GM21423 (cell line): ENCODE data around the gene FBLN2.

Experiments
- ATAC-seq: cut with Tn5 transposase; IDR thresholded peaks from one replicate; pipeline ENCODE4 v1.9.1; 2021; ENCODE audit warnings: mild to moderate bottlenecking, moderate library complexity; ENCODE audit not compliant: unreplicated experiment

The FBLN2 gene

GRCh38 chr3:13596426-13597205 lies 47.7 kb downstream of the FBLN2 start:
- no peak for ATAC-seq

DNA sequence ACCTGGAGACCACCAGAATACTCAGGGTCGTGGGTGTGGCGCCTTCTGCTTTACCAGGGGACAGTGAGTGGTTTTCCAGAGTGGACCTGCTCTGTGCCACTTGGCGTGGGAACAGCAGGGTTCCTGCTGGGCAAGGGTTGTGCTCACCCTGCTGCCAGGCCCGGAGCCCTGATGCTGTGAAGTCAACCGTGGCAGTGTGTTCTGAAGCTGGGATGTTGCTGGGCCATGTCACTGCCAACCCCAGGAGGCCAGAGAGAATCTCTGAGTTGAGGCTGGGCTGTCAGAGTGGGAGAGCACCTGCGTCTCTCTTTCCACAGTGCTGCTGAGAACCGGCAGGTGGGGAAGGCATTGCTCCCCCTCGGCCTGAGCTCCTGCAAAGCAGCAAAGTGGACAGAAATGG lies 48.7 kb downstream of the FBLN2 start:
- no peak for ATAC-seq

- ATAC-seq = no peak
Observed at GRCh38 chr3:13598201-13598600, 49.3 kb downstream of the FBLN2 start.

DNA sequence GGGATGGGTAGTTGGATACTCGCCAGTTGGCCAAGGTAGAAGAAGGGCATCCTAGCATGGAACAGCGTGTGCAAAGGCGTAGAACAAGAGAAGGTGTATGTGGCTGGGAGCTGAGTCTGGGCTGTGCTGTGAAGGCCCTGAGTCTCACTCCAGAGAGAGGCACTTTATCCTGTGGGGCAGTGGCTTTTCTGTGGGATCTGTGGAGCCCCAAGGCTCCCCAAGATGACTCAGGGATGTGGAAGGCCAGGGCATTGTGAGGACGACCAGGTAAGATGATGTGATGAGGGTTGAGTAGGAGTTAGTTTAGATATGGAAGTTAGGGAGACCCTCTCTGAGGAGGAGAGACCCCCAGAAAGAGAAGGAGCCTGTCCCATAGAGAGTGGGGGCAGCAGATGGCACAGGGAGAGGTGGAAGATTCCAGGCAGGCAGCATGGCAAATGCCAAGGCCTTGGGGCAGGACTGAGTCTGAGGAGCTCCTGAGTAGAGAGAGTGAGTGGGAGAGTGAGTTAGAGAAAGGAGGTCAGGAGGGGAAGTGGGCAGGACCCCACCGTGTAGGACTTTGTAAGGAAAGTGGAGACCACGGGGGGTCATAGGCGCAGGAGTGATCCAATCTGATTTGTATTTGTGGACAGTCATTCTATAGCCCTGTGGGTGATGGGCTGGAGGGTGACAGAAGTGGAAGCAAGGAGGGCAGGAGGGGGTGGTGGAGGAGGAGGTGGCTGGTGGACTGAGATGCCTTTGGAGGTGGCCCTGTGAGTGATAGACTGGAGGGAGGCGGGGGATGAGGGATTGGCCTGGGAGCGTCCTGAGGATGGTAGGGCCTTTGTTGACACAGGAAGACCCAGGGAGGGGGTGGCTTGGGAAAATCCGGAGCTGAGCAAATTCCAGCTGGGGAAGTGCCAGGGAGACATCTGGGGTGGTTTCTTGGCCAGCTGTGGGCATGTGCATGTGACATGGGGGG lies 50.3 kb downstream of the FBLN2 start:
- ATAC-seq = no peak

DNA sequence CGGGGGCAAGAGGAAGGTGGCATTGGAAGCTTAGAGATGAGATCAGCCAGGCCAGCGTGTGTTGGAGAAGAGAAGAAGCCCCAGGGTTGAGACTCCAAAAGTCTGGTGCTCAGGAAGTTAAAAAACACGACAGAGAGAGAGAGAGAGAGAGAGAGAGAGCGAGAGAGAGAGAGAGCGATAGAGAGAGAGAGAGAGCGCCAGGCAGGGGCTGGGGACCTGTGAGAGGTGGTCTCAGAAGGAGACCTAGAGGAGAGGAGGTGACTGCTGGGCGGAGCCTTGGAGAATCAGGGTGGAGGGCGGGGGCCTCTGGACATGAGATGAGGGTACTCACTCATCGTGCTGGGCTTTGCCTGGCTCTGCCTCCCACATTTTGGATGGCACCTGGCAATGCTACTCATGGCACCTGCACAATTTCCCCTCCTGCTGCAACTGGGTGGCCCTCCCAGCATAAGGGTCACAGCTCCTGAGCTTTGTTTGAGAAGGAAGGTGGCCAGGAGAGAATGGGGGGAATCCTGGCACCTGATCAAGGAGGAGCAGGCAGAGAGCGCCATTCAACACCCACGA lies 51.0 kb downstream of the FBLN2 start:
- no peak for ATAC-seq

DNA sequence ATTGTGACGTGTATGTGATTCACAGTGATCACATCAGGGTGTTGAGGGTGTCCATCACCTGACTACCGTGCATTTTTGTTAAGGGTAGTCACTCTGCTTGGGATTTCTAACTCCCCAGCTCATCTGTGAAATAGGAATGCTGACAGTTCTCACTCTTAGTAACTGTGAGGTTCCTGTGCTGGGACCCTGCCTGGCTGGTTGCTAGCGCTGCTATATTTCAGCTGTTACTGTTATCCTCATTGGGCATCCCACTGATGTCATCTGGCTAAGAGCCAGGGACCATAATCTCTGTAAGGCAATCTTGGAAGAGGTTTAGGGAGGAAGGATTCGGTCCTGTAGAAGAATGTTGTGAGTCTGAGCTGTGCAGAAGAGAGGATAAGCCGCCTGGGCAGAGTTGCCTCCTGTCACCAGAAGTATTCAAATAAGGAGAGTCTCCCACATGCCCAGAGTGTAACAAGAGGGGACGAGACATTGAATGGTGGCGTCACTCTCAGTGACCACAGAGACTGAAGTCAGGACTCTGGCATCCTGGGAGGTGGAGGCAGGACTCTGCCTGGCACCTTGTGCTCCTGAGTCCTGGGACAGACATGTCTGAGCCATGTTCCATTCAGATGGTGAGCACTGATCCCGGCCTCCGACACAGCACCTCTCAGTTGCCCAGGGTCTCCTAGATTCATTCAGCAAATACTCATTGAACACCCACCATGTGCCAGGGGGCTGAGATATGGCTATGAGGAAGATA lies 52.2 kb downstream of the FBLN2 start:
- ATAC-seq = no peak

- ATAC-seq = no peak
Observed at GRCh38 chr3:13601692-13602080, 52.8 kb downstream of the FBLN2 start.

- ATAC-seq = no peak
Observed at GRCh38 chr3:13605555-13605954, 56.6 kb downstream of the FBLN2 start.

DNA sequence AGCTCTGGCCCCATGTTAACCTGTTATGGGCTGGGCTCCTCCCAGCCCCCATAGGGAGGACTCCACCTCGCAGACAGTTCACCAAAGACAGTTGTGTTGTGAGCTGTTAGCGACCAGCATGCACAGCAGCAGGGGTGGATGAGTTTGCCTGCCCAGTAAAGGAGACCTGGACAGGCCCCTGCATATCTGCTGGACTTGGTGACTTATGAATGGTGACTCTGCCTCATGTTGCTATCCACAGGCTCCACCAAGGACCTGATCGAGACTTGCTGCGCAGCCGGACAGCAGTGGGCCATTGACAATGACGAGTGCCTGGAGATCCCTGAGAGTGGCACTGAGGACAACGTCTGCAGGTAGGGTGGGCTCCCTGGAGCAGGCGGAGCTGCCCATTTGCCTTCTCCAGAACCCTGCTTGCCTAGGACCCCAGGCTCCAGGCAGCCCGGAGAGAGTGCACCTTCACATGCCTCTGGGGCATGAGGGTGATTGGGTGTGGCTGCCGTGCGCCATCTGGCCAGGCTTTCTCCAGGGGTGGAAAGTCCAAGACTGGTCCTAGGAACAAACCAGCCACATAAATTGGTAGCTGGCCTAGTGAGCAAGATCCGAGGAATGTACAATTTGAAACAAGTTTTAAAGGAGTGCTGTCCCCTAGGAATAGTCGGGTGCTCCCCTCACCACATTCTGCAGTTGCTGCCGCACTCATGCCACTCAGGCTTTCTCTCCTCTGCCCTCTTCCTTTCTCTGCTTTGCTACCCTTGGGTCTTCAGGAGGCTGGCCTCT lies 59.1 kb downstream of the FBLN2 start:
- ATAC-seq = no peak

DNA sequence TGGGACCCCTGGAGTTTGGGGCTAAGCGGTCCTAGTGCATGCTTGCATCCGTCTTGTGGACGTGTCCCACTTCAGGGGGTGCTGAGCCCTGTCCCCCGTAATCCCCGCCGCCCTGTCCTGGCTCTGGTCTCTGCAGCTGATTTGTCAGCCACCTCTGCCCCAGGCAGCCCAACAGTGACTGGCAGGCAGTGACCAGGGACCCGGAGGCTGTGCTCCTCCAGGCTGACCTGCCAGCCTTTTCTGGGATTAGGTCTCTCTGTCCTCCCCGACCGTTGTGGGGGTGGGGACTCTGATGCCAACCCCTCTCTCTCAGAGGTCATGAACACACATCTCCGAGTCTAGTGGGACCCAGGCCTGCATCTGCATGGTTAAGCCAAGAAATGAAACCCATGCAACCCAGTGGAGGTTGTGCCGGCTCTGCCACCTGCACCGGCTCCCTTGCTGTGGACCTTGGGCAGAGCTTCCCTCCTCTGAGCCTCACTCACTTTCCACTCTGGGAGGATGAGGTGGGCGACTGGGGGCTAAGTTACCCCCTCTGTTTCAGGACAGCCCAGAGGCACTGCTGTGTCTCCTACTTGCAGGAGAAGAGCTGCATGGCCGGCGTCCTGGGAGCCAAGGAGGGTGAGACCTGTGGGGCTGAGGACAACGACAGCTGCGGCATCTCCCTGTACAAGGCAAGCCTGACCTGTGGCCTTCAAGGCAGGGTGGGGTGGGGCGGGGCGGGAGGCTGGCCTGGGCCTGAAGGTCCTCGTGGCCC lies 60.2 kb downstream of the FBLN2 start:
- no peak for ATAC-seq

GRCh38 chr3:13610006-13610570 lies 61.2 kb downstream of the FBLN2 start:
- no peak for ATAC-seq

DNA sequence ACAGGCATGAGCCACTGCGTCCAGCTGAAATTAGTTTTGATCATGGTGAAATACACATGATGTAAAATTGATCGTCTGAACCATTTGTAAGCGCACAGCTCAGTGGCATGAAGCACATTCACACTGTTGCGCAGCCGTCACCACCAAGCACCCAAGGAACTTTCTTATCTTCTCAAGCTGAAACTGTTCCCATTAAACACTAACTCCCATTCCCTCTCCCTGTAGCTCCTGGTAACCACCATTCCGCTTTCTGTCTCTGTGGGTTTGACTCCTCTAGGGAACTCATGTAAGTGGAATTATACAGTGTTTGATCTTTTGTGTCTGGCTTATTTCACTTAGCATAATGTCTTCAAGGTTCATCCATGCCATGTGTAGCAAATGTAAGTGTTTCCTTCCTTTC lies 62.3 kb downstream of the FBLN2 start:
- ATAC-seq = no peak

DNA sequence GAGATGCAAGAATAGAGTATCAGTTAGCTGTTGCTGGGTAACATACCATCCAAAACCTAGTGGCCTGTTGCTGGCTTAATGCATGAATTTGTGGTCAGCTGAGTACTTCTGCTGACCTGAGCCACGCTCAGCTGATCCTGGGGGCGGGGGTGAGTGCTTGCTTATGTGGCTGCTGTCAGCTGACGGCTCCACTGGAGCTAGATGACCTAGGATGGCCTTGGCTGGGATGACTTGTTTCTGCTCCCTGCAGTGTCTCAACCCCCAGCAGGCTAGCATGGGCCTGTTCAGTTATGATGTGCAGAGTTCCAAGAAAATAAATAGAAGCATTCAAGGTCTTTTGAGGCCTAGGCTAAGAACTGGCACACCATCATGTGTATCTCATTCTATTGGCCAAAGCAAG lies 63.9 kb downstream of the FBLN2 start:
- no peak for ATAC-seq

- ATAC-seq = no peak
Observed at GRCh38 chr3:13613343-13614190, 64.6 kb downstream of the FBLN2 start.

GRCh38 chr3:13614607-13615006 lies 65.7 kb downstream of the FBLN2 start:
- ATAC-seq = no peak

GRCh38 chr3:13615019-13615528 lies 66.1 kb downstream of the FBLN2 start:
- ATAC-seq = no peak

GRCh38 chr3:13616359-13616758 lies 67.4 kb downstream of the FBLN2 start:
- ATAC-seq = no peak

GRCh38 chr3:13617097-13617738 lies 68.3 kb downstream of the FBLN2 start:
- ATAC-seq = no peak
